Measurements from ENCODE around the gene HLCS. TPM values are rescaled to one million over a fixed set of nuclear protein-coding genes. Genes with fewer than 3 reads are reported as not detected.
A peak's percentile ranks its signal among the peaks of the same experiment; 100 is the strongest.

HLCS gene
- total RNA-seq, 1 donor from 2014 or later, result 17.1 TPM

- peaks cover 14% of the 10 kb centered on the region for H3K4me1 ChIP-seq
- ATAC-seq (no peak), DNase-seq (no peak)
- H3K27ac ChIP-seq, result no peak overlapping the region
- no peaks in the 10 kb centered on the region for H3K36me3 ChIP-seq
- intact Hi-C loops (cut with DNase I), result no loop called here
- no peak overlapping the region for H3K4me3 ChIP-seq
- no peaks in the 10 kb centered on the region for H3K27me3 ChIP-seq (ENCODE audit: low read depth)
- TF ChIP-seq CTCF (IDR thresholded peaks at IDR 0.05), result no peak
- H3K9me3 ChIP-seq, result no peaks in the 10 kb centered on the region
These were observed 109.8 kb downstream of the HLCS start for GRCh38 chr21:36856643-36857042.

- H3K27me3 ChIP-seq (ENCODE audit: low read depth), result no peaks in the 10 kb centered on the region
- H3K36me3 ChIP-seq, result no peaks in the 10 kb centered on the region
- H3K4me3 ChIP-seq, result no peak overlapping the region
- H3K27ac ChIP-seq, result no peak overlapping the region
- peaks cover 8% of the 10 kb centered on the region for H3K4me1 ChIP-seq
- intact Hi-C loops (cut with DNase I), result no loop called here
- peak in 1 of 2 donors; percentile 50 for ATAC-seq
- no peaks in the 10 kb centered on the region for H3K9me3 ChIP-seq
- TF ChIP-seq CTCF (IDR thresholded peaks at IDR 0.05), result peak; percentile 56
- no peak for DNase-seq
These were observed 112.1 kb downstream of the HLCS start for GRCh38 chr21:36854391-36854790.

- peaks cover 5% of the 10 kb centered on the region for H3K4me1 ChIP-seq
- H3K36me3 ChIP-seq, result no peaks in the 10 kb centered on the region
- no peak for ATAC-seq
- no peaks in the 10 kb centered on the region for H3K9me3 ChIP-seq
- H3K27ac ChIP-seq, result no peak overlapping the region
- H3K4me3 ChIP-seq, result no peak overlapping the region
- DNase-seq, result no peak
- no peak for TF ChIP-seq CTCF (IDR thresholded peaks at IDR 0.05)
- H3K27me3 ChIP-seq (ENCODE audit: low read depth), result no peaks in the 10 kb centered on the region
- intact Hi-C loops (cut with DNase I), result no loop called here
These were observed 113.6 kb downstream of the HLCS start for GRCh38 chr21:36852864-36853263.

GRCh38 chr21:36852293-36852692 is 114.2 kb downstream of the HLCS start:
- Histone ChIP-seq H3K36me3 (no peaks in the 10 kb centered on the region), H3K9me3 (no peaks in the 10 kb centered on the region), H3K27ac (no peak overlapping the region), H3K4me1 (peaks cover 5% of the 10 kb centered on the region), H3K4me3 (no peak overlapping the region), H3K27me3 (ENCODE audit: low read depth) (no peaks in the 10 kb centered on the region)
- ATAC-seq (no peak), DNase-seq (no peak)
- intact Hi-C loops (cut with DNase I), result no loop called here
- no peak for TF ChIP-seq CTCF (IDR thresholded peaks at IDR 0.05)

GRCh38 chr21:36851121-36851520 is 115.3 kb downstream of the HLCS start:
- DNase-seq (no peak), ATAC-seq (no peak)
- Histone ChIP-seq H3K36me3 (no peaks in the 10 kb centered on the region), H3K9me3 (no peaks in the 10 kb centered on the region), H3K4me1 (peaks cover 5% of the 10 kb centered on the region), H3K27ac (no peak overlapping the region), H3K4me3 (no peak overlapping the region), H3K27me3 (ENCODE audit: low read depth) (no peaks in the 10 kb centered on the region)
- intact Hi-C loops (cut with DNase I), result no loop called here
- TF ChIP-seq CTCF (IDR thresholded peaks at IDR 0.05), result no peak

GRCh38 chr21:36850372-36850771 is 116.1 kb downstream of the HLCS start:
- Histone ChIP-seq H3K4me1 (peaks cover 5% of the 10 kb centered on the region), H3K27me3 (ENCODE audit: low read depth) (no peaks in the 10 kb centered on the region), H3K36me3 (no peaks in the 10 kb centered on the region), H3K9me3 (no peaks in the 10 kb centered on the region), H3K27ac (no peak overlapping the region), H3K4me3 (no peak overlapping the region)
- no peak for ATAC-seq
- DNase-seq, result no peak
- intact Hi-C loops (cut with DNase I), result no loop called here
- TF ChIP-seq CTCF (IDR thresholded peaks at IDR 0.05), result no peak

All from lower lobe of right lung (tissue), 2 donors.